Suppressor macrophage (primary cell): ENCODE results near the gene TTLL12.
A peak's percentile ranks its signal among the peaks of the same experiment; 100 is the strongest.

Experiments used
- DNase-seq, 4 experiments: peaks; one replicate each; pipeline ENCODE4 v3.0.0-alpha.2; 2020 to 2022

Gene TTLL12

DNA sequence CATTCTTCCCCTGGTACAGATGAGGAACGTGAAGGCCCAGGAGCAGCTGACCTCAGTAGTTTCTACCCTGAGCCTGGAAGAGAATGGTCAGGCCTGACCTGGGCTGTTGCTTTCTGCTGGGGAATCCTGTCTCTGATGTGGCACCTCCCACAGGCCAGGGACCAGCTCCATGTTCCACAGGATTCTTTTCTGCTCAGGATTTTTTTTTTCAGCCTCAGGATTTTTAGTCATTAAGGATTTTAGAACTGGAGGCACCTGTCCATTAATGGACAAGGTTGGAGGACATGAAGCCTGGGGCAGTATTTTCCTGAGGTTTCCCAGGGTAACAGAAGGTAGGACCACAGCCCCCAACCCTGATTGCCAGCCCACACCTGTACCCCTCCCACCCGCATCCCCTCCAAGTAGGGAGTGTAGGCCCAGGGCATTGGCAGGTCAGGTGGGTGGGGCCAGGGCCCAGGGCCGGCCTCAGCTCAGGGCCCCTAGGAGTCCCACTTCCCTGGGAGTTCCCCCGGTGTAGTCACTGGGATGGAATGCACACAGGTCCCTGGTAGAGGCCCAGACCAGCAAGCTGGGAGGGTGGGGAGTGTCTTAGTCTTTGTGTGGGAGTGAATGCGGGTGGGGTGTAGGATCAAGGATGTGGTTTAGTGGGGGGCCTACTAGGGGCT, 60.3 kb downstream of the TTLL12 start:
- no peak for DNase-seq

- no peak for DNase-seq
Observed at GRCh38 chr22:43118953-43119458, 67.9 kb downstream of the TTLL12 start.

GRCh38 chr22:43118024-43118849, 68.7 kb downstream of the TTLL12 start:
- peak in 2 of 4 experiments; percentile 34 to 38 for DNase-seq

DNA sequence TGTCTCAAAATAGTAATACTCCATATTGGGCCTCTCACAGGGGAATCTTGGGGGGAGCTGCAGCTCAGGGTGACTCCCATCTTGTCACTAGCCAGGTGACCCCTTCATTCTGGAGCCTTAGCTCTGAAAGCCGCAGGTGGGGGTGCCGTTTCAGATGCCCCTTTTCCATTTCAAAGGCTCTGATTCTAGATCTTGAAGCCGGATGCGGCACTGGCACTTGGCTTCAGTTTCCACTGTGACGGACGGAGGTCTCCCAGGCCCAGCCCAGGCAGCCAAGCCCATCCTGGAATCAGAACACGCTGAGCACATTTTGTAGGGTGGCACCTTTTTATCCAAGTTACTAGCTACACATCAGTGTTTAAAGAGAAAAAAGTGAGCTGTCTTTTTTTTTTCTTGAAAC, 70.0 kb downstream of the TTLL12 start:
- DNase-seq, result no peak
